Activated B cell treated with CpG ODN at 0.5 μM for 24 hours (primary cell): ENCODE data around the gene ADI1. TPM values are rescaled to one million over a fixed set of nuclear protein-coding genes. Genes with fewer than 3 reads are reported as not detected.
"Not testable (repeated sequence)": the region's sequence is repeated elsewhere in the genome, so short reads cannot be mapped to it uniquely, and the experiment has no call there.

Experiments
- ATAC-seq: fragments of 200-7000 bp; cut with Tn5 transposase; one replicate; pipeline ENCODE4 v1.10.0; 2021; ENCODE audit warnings: low read depth, mild to moderate bottlenecking, moderate library complexity
- CTCF ChIA-PET: fragments of 350-600 bp; sonication (Branson Sonifier 250); formaldehyde crosslinking; loops from one replicate; lab custom pipeline; 2021; ENCODE audit warnings: antibody characterized with exemption; lab: Charles Lee
- POLR2A ChIA-PET: fragments of 350-600 bp; sonication (Branson Sonifier 250); formaldehyde crosslinking; loops from one replicate; lab custom pipeline; 2021; ENCODE audit warnings: antibody characterized with exemption; lab: Charles Lee
- DNase-seq: peaks from one replicate; pipeline ENCODE4 v3.0.0; 2022
- H3K27ac Mint-ChIP-seq: one replicate; pipeline ENCODE4 v1.8.0; 2020; ENCODE audit warnings: mixed read lengths
- H3K27me3 Mint-ChIP-seq: one replicate; pipeline ENCODE4 v1.8.0; 2021; ENCODE audit warnings: mixed read lengths
- H3K36me3 Mint-ChIP-seq: one replicate; pipeline ENCODE4 v1.8.0; 2021; ENCODE audit warnings: low read depth, mixed read lengths
- H3K4me1 Mint-ChIP-seq: one replicate; pipeline ENCODE4 v1.8.0; 2021; ENCODE audit warnings: mixed read lengths
- H3K4me3 Mint-ChIP-seq: one replicate; pipeline ENCODE4 v1.8.0; 2020; ENCODE audit warnings: mild to moderate bottlenecking, mixed read lengths
- H3K9me3 Mint-ChIP-seq: one replicate; pipeline ENCODE4 v1.8.0; 2020; ENCODE audit warnings: mixed read lengths
- CTCF ChIP-seq: fragments of 200-600 bp; IDR thresholded peaks from one replicate; pipeline ENCODE4 v1.8.0; 2022; ENCODE audit warnings: antibody characterized with exemption, mild to moderate bottlenecking
- intact Hi-C: fragments of 100-400 bp; cut with micrococcal nuclease; formaldehyde crosslinking; loops from one replicate; pipeline ENCODE4 v1.15.1; 2024
- total RNA-seq: library from RNA; stranded (reverse); gene quantifications from 2 replicates; pipeline ENCODE4 v1.2.3, GENCODE V29; 2022

The ADI1 gene
- total RNA-seq, 1 donor from 2014 or later: 20.5 TPM

GRCh38 chr2:3451169-3451568 lies 68.2 kb downstream of the ADI1 start:
- H3K36me3 Mint-ChIP-seq: peaks cover 91% of the 10 kb centered on the region
- H3K27ac Mint-ChIP-seq: no peak overlapping the region
- no peak overlapping the region for H3K4me3 Mint-ChIP-seq
- no peaks in the 10 kb centered on the region for H3K27me3 Mint-ChIP-seq
- ATAC-seq (no peak), DNase-seq (no peak)
- CTCF ChIA-PET: interaction anchor here (1.1 kb wide), 1 partner anchor 27 kb away, joined by 3 read pairs; no protein-coding TSS in a partner anchor
- TF ChIP-seq CTCF: no peak
- POLR2A ChIA-PET: no interaction called here
- H3K9me3 Mint-ChIP-seq: no peaks in the 10 kb centered on the region
- intact Hi-C loops: no loop called here
- no peaks in the 10 kb centered on the region for H3K4me1 Mint-ChIP-seq

GRCh38 chr2:3450385-3451010 lies 68.8 kb downstream of the ADI1 start:
- ChIA-PET POLR2A (no interaction called here), CTCF (no interaction called here)
- no peak for DNase-seq
- no peak for TF ChIP-seq CTCF
- no peak overlapping the region for H3K27ac Mint-ChIP-seq
- no peaks in the 10 kb centered on the region for H3K4me1 Mint-ChIP-seq
- H3K9me3 Mint-ChIP-seq: no peaks in the 10 kb centered on the region
- H3K36me3 Mint-ChIP-seq: peaks cover 91% of the 10 kb centered on the region
- no peak for ATAC-seq
- H3K27me3 Mint-ChIP-seq: no peaks in the 10 kb centered on the region
- H3K4me3 Mint-ChIP-seq: no peak overlapping the region
- intact Hi-C loops: no loop called here

- ATAC-seq (no peak), DNase-seq (no peak)
- intact Hi-C loops: no loop called here
- no peaks in the 10 kb centered on the region for H3K4me1 Mint-ChIP-seq
- TF ChIP-seq CTCF: no peak
- ChIA-PET POLR2A (no interaction called here), CTCF (no interaction called here)
- no peaks in the 10 kb centered on the region for H3K9me3 Mint-ChIP-seq
- peaks cover 93% of the 10 kb centered on the region for H3K36me3 Mint-ChIP-seq
- no peak overlapping the region for H3K27ac Mint-ChIP-seq
- no peak overlapping the region for H3K4me3 Mint-ChIP-seq
- H3K27me3 Mint-ChIP-seq: no peaks in the 10 kb centered on the region
Measured at GRCh38 chr2:3449936-3450335, 69.4 kb downstream of the ADI1 start.

- no peaks in the 10 kb centered on the region for H3K9me3 Mint-ChIP-seq
- ChIA-PET POLR2A (no interaction called here), CTCF (no interaction called here)
- peaks cover 96% of the 10 kb centered on the region for H3K36me3 Mint-ChIP-seq
- ATAC-seq (no peak), DNase-seq (no peak)
- H3K27me3 Mint-ChIP-seq: no peaks in the 10 kb centered on the region
- no peaks in the 10 kb centered on the region for H3K4me1 Mint-ChIP-seq
- intact Hi-C loops: no loop called here
- no peak overlapping the region for H3K27ac Mint-ChIP-seq
- no peak overlapping the region for H3K4me3 Mint-ChIP-seq
- no peak for TF ChIP-seq CTCF
Measured at GRCh38 chr2:3449086-3449485, 70.2 kb downstream of the ADI1 start.

- intact Hi-C loops, H3K4me1 Mint-ChIP-seq, H3K4me3 Mint-ChIP-seq, DNase-seq, CTCF ChIA-PET, H3K27me3 Mint-ChIP-seq, H3K27ac Mint-ChIP-seq, H3K9me3 Mint-ChIP-seq, POLR2A ChIA-PET, ATAC-seq: not testable (repeated sequence)
- peaks cover 97% of the 10 kb centered on the region for H3K36me3 Mint-ChIP-seq
Measured at GRCh38 chr2:3448441-3448911, 70.9 kb downstream of the ADI1 start.
